HUES6 (cell line): ENCODE results near the gene TP53I3.

Experiments
- H3K27ac ChIP-seq: 2 replicates; pipeline ENCODE4 v1.7.0; 2013; ENCODE audit warnings: low read depth, mild to moderate bottlenecking, low read length, inconsistent platforms
- H3K27me3 ChIP-seq: 2 replicates; pipeline ENCODE4 v1.6.1; 2013; ENCODE audit warnings: low read length; ENCODE audit not compliant: control insufficient read depth, insufficient read depth
- H3K36me3 ChIP-seq: 2 replicates; pipeline ENCODE4 v1.6.1; 2013; ENCODE audit warnings: low read length; ENCODE audit not compliant: control insufficient read depth, insufficient read depth
- H3K4me1 ChIP-seq: 2 replicates; pipeline ENCODE4 v1.6.1; 2013; ENCODE audit warnings: low read length; ENCODE audit not compliant: control insufficient read depth, insufficient read depth
- H3K4me3 ChIP-seq: 2 replicates; pipeline ENCODE4 v1.5.1; 2013; ENCODE audit warnings: low read depth, low read length
- H3K9ac ChIP-seq: one replicate; pipeline ENCODE4 v1.6.1; 2013; ENCODE audit warnings: mild to moderate bottlenecking, low read length
- H3K9me3 ChIP-seq: 2 replicates; pipeline ENCODE4 v1.6.1; 2013; ENCODE audit warnings: low read depth, low read length; ENCODE audit not compliant: control insufficient read depth, insufficient read depth

The TP53I3 gene

GRCh38 chr2:24077535-24077877 is 7.1 kb downstream of the TP53I3 start:
- H3K4me1 ChIP-seq, result peaks cover 5% of the 10 kb centered on the region
- no peaks in the 10 kb centered on the region for H3K9me3 ChIP-seq
- peak overlapping the region; percentile 62 for H3K9ac ChIP-seq
- H3K27me3 ChIP-seq, result no peaks in the 10 kb centered on the region
- H3K4me3 ChIP-seq, result peak overlapping the region; percentile 83
- H3K27ac ChIP-seq, result 0 out of 2 replicates have a peak overlapping the region, but pooled peaks have one; percentile 13
- H3K36me3 ChIP-seq, result peaks cover 30% of the 10 kb centered on the region

- 0 out of 2 replicates have a peak overlapping the region, but pooled peaks have one; percentile 13 for H3K27ac ChIP-seq
- no peaks in the 10 kb centered on the region for H3K27me3 ChIP-seq
- H3K4me1 ChIP-seq, result peaks cover 5% of the 10 kb centered on the region
- H3K4me3 ChIP-seq, result peak overlapping the region; percentile 83
- peak overlapping the region; percentile 62 for H3K9ac ChIP-seq
- no peaks in the 10 kb centered on the region for H3K9me3 ChIP-seq
- peaks cover 29% of the 10 kb centered on the region for H3K36me3 ChIP-seq
These were observed 7.6 kb downstream of the TP53I3 start for GRCh38 chr2:24076849-24077534.

- peaks cover 27% of the 10 kb centered on the region for H3K36me3 ChIP-seq
- H3K9ac ChIP-seq, result peak within 1 kb of the TSS; percentile 84
- H3K27ac ChIP-seq, result peak within 1 kb of the TSS; percentile 28; the same call in 1 of the 2 replicates
- no peaks in the 10 kb centered on the region for H3K27me3 ChIP-seq
- H3K9me3 ChIP-seq, result no peaks in the 10 kb centered on the region
- H3K4me3 ChIP-seq, result peak within 1 kb of the TSS; percentile 83
- H3K4me1 ChIP-seq, result peaks cover 5% of the 10 kb centered on the region
These were observed 8.5 kb downstream of the TP53I3 start, which contains the start of gene SF3B6 for GRCh38 chr2:24075915-24076848. Gene SF3B6, minus strand, starts transcription at chr2:24076326. Its CDS starts 97 bp downstream, at chr2:24076229.

- H3K4me1 ChIP-seq, result peaks cover 5% of the 10 kb centered on the region
- H3K36me3 ChIP-seq, result peaks cover 31% of the 10 kb centered on the region
- peak overlapping the region; percentile 84 for H3K9ac ChIP-seq
- H3K9me3 ChIP-seq, result no peaks in the 10 kb centered on the region
- no peaks in the 10 kb centered on the region for H3K27me3 ChIP-seq
- no peak overlapping the region for H3K27ac ChIP-seq
- H3K4me3 ChIP-seq, result peak overlapping the region; percentile 83
These were observed 9.4 kb downstream of the TP53I3 start for GRCh38 chr2:24075259-24075658.

GRCh38 chr2:24073816-24074215 is 10.8 kb downstream of the TP53I3 start:
- Histone ChIP-seq H3K27ac (no peak overlapping the region), H3K9me3 (no peaks in the 10 kb centered on the region), H3K36me3 (peaks cover 37% of the 10 kb centered on the region), H3K9ac (no peak overlapping the region), H3K4me1 (peaks cover 5% of the 10 kb centered on the region), H3K4me3 (no peak overlapping the region), H3K27me3 (no peaks in the 10 kb centered on the region)

GRCh38 chr2:24072259-24072658 is 12.4 kb downstream of the TP53I3 start:
- Histone ChIP-seq H3K4me3 (no peak overlapping the region), H3K4me1 (no peaks in the 10 kb centered on the region), H3K27ac (no peak overlapping the region), H3K9me3 (no peaks in the 10 kb centered on the region), H3K9ac (no peak overlapping the region), H3K36me3 (peaks cover 51% of the 10 kb centered on the region), H3K27me3 (no peaks in the 10 kb centered on the region)

GRCh38 chr2:24065341-24065740 is 19.3 kb downstream of the TP53I3 start:
- no peak overlapping the region for H3K9ac ChIP-seq
- peaks cover 77% of the 10 kb centered on the region for H3K36me3 ChIP-seq
- no peaks in the 10 kb centered on the region for H3K27me3 ChIP-seq
- H3K9me3 ChIP-seq, result no peaks in the 10 kb centered on the region
- no peaks in the 10 kb centered on the region for H3K4me1 ChIP-seq
- no peak overlapping the region for H3K4me3 ChIP-seq
- no peak overlapping the region for H3K27ac ChIP-seq

GRCh38 chr2:24058564-24059271 is 25.9 kb downstream of the TP53I3 start:
- Histone ChIP-seq H3K4me3 (no peak overlapping the region), H3K36me3 (peaks cover 44% of the 10 kb centered on the region), H3K27ac (no peak overlapping the region), H3K4me1 (no peaks in the 10 kb centered on the region), H3K9ac (no peak overlapping the region), H3K27me3 (no peaks in the 10 kb centered on the region), H3K9me3 (no peaks in the 10 kb centered on the region)

GRCh38 chr2:24055750-24056149 is 28.9 kb downstream of the TP53I3 start:
- Histone ChIP-seq H3K27me3 (no peaks in the 10 kb centered on the region), H3K4me1 (no peaks in the 10 kb centered on the region), H3K9ac (no peak overlapping the region), H3K27ac (no peak overlapping the region), H3K9me3 (no peaks in the 10 kb centered on the region), H3K36me3 (peaks cover 23% of the 10 kb centered on the region), H3K4me3 (no peak overlapping the region)

GRCh38 chr2:24054366-24055010 is 30.1 kb downstream of the TP53I3 start:
- no peak overlapping the region for H3K27ac ChIP-seq
- H3K36me3 ChIP-seq, result peaks cover 23% of the 10 kb centered on the region
- H3K4me3 ChIP-seq, result no peak overlapping the region
- H3K9ac ChIP-seq, result no peak overlapping the region
- no peaks in the 10 kb centered on the region for H3K9me3 ChIP-seq
- no peaks in the 10 kb centered on the region for H3K27me3 ChIP-seq
- no peaks in the 10 kb centered on the region for H3K4me1 ChIP-seq
